Smooth muscle cell (in vitro differentiated cells): ENCODE data around the gene KAZN. TPM values are rescaled to one million over a fixed set of nuclear protein-coding genes. Genes with fewer than 3 reads are reported as not detected.

Experiments
- DNase-seq: peaks from one replicate; lab custom pipeline; 2025; ENCODE audit not compliant: unreplicated experiment; lab: John Stamatoyannopoulos, UW
- H2AFZ ChIP-seq: fragments of 200-600 bp; sonication (generic); 2 replicates; pipeline ENCODE4 v1.6.0; 2016; ENCODE audit warnings: antibody characterized with exemption, low read depth, mild to moderate bottlenecking
- H3F3A ChIP-seq: fragments of 200-600 bp; sonication (generic); 2 replicates; pipeline ENCODE4 v1.6.0; 2017; ENCODE audit warnings: antibody characterized with exemption, low read depth
- H3K27ac ChIP-seq: fragments of 200-600 bp; sonication (generic); 2 replicates; pipeline ENCODE4 v1.5.1; 2016; ENCODE audit warnings: low read depth, mild to moderate bottlenecking
- H3K27me3 ChIP-seq: fragments of 200-600 bp; sonication (generic); 2 replicates; pipeline ENCODE4 v1.6.1; 2016; ENCODE audit warnings: low read depth, mild to moderate bottlenecking
- H3K36me3 ChIP-seq: fragments of 200-600 bp; sonication (generic); 2 replicates; pipeline ENCODE4 v1.5.1; 2016; ENCODE audit warnings: low read depth
- H3K4me1 ChIP-seq: fragments of 200-600 bp; sonication (generic); 2 replicates; pipeline ENCODE4 v1.5.1; 2016; ENCODE audit warnings: low read depth
- H3K4me2 ChIP-seq: fragments of 200-600 bp; sonication (generic); 2 replicates; pipeline ENCODE4 v1.6.0; 2016; ENCODE audit warnings: mild to moderate bottlenecking
- H3K4me3 ChIP-seq: fragments of 200-600 bp; sonication (generic); 2 replicates; pipeline ENCODE4 v1.5.1; 2016; ENCODE audit warnings: mild to moderate bottlenecking
- H3K79me2 ChIP-seq: fragments of 200-600 bp; sonication (generic); 2 replicates; pipeline ENCODE4 v1.6.0; 2016; ENCODE audit warnings: low read depth, mild to moderate bottlenecking
- H3K9ac ChIP-seq: fragments of 200-600 bp; sonication (generic); 2 replicates; pipeline ENCODE4 v1.6.0; 2016; ENCODE audit warnings: low read depth
- H3K9me3 ChIP-seq: fragments of 200-600 bp; sonication (generic); replicated peaks from 2 replicates; pipeline ENCODE4 v1.5.1; 2016; ENCODE audit warnings: low read depth
- H4K20me1 ChIP-seq: fragments of 200-600 bp; sonication (generic); 2 replicates; pipeline ENCODE4 v1.6.0; 2016; ENCODE audit warnings: low read depth
- CTCF ChIP-seq: fragments of 200-600 bp; sonication (generic); IDR thresholded peaks from 2 replicates; pipeline ENCODE4 v1.5.1; 2017; ENCODE audit warnings: borderline replicate concordance, mild to moderate bottlenecking, antibody characterized with exemption; ENCODE audit not compliant: insufficient read depth, poor library complexity, severe bottlenecking
- WGBS: methylation state at CpG from one replicate; pipeline ENCODE4 v1.1.7; 2016; ENCODE audit warnings: low lambda C conversion rate; 5-methylcytosine and 5-hydroxymethylcytosine counted together
- polyA plus RNA-seq: library from polyadenylated mRNA; unstranded; fragments of >200 nt; fragmentation: Nextera tagmentation; extraction: Ambion mirVana; gene quantifications from 2 replicates; pipeline ENCODE4 v1.2.1, GENCODE V29; 2016
- total RNA-seq: library from RNA; depleted of rRNA; stranded (reverse); fragments of >200 nt; gene quantifications from 2 replicates; pipeline ENCODE4 v1.2.3, GENCODE V29; 2014

KAZN gene
- total and polyA plus RNA-seq, 2 experiments from 2014 or later, result 6.3 to 8.2 TPM

- WGBS, result 94% methylated on average over 2 of the region's 2 CpGs
- Histone ChIP-seq H2AFZ (no peak overlapping the region), H3K27me3 (no peaks in the 10 kb centered on the region), H3K27ac (no peak overlapping the region), H4K20me1 (no peaks in the 10 kb centered on the region), H3K4me3 (no peak overlapping the region), H3K4me1 (no peaks in the 10 kb centered on the region), H3K79me2 (no peaks in the 10 kb centered on the region), H3K9ac (no peak overlapping the region), H3F3A (no peaks in the 10 kb centered on the region), H3K9me3 (no peaks in the 10 kb centered on the region), H3K4me2 (no peak overlapping the region), H3K36me3 (no peaks in the 10 kb centered on the region)
- TF ChIP-seq CTCF, result no peak
- DNase-seq, result no peak
These were observed 477.3 kb downstream of the KAZN start for GRCh38 chr1:15075817-15076216.

DNA sequence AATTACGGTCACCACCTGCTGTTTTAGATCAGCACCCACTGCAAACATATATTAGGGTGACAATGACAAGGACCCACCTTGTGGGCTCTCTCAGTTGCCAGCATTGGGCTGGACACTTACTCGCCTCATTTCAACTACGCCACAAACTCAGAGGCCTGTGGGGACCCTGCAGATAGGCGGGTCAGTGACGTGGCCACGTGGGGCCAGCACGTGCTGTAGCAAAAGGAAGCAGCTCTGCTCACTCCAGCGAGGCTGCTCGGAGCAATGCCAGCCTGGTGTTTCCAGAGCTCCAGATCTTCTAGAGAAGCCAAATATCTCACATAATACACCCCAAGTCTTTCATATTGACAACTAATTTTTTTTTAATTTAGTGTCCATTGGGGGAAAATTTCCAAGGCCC is 478.3 kb downstream of the KAZN start:
- H3K27me3 ChIP-seq, result no peaks in the 10 kb centered on the region
- H3F3A ChIP-seq, result no peaks in the 10 kb centered on the region
- no peak for TF ChIP-seq CTCF
- no peak overlapping the region for H3K9ac ChIP-seq
- H3K4me2 ChIP-seq, result no peak overlapping the region
- no peak overlapping the region for H2AFZ ChIP-seq
- no peaks in the 10 kb centered on the region for H3K36me3 ChIP-seq
- H3K4me1 ChIP-seq, result no peaks in the 10 kb centered on the region
- no peaks in the 10 kb centered on the region for H3K9me3 ChIP-seq
- H3K79me2 ChIP-seq, result no peaks in the 10 kb centered on the region
- no peak overlapping the region for H3K27ac ChIP-seq
- H3K4me3 ChIP-seq, result no peak overlapping the region
- no peaks in the 10 kb centered on the region for H4K20me1 ChIP-seq
- WGBS, result 98% methylated on average over 9 of the region's 9 CpGs
- DNase-seq, result no peak

- no peak overlapping the region for H3K4me2 ChIP-seq
- no peaks in the 10 kb centered on the region for H4K20me1 ChIP-seq
- H3F3A ChIP-seq, result no peaks in the 10 kb centered on the region
- WGBS, result 88% methylated on average over 10 of the region's 10 CpGs
- H2AFZ ChIP-seq, result no peak overlapping the region
- H3K79me2 ChIP-seq, result no peaks in the 10 kb centered on the region
- H3K4me3 ChIP-seq, result no peak overlapping the region
- no peak overlapping the region for H3K9ac ChIP-seq
- no peak overlapping the region for H3K27ac ChIP-seq
- no peaks in the 10 kb centered on the region for H3K27me3 ChIP-seq
- TF ChIP-seq CTCF, result no peak
- DNase-seq, result no peak
- H3K4me1 ChIP-seq, result no peaks in the 10 kb centered on the region
- no peaks in the 10 kb centered on the region for H3K9me3 ChIP-seq
- no peaks in the 10 kb centered on the region for H3K36me3 ChIP-seq
These were observed 478.9 kb downstream of the KAZN start for GRCh38 chr1:15077384-15077783.

GRCh38 chr1:15080328-15081007 is 482.0 kb downstream of the KAZN start:
- no peaks in the 10 kb centered on the region for H3K4me1 ChIP-seq
- H3K4me2 ChIP-seq, result no peak overlapping the region
- no peak for DNase-seq
- no peaks in the 10 kb centered on the region for H3K27me3 ChIP-seq
- H3K4me3 ChIP-seq, result no peak overlapping the region
- 93% methylated on average over 10 of the region's 10 CpGs for WGBS
- H3K9me3 ChIP-seq, result no peaks in the 10 kb centered on the region
- H3K9ac ChIP-seq, result no peak overlapping the region
- no peaks in the 10 kb centered on the region for H3K36me3 ChIP-seq
- no peaks in the 10 kb centered on the region for H3F3A ChIP-seq
- H2AFZ ChIP-seq, result no peak overlapping the region
- no peaks in the 10 kb centered on the region for H3K79me2 ChIP-seq
- no peak overlapping the region for H3K27ac ChIP-seq
- no peaks in the 10 kb centered on the region for H4K20me1 ChIP-seq
- no peak for TF ChIP-seq CTCF
